ENCODE data around the gene PER3. TPM values are rescaled to one million over a fixed set of nuclear protein-coding genes. Genes with fewer than 3 reads are reported as not detected.

PER3 gene
- total RNA-seq, 1 donor from 2014 or later: 12.5 TPM

DNA sequence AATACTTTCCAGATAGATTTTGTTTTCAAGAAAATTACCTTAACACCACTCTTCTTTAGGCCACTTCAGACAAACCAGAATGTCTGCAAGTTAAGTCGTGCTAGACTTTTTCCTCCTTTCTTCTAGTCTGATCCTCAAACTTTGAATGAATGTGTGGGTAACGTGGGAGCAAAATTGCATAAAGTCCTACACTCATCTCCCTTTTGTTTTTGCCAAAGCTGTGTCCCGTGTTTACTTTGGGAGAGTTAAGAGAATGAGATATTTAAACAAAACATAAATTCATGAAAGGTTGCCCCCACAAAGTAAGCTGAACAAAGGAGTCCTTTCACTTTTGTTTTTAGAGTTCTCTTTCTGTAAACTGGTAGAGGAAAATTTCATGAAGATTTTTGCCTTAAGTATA, 29.9 kb upstream of the PER3 start:
- TF ChIP-seq, protein P1, sequence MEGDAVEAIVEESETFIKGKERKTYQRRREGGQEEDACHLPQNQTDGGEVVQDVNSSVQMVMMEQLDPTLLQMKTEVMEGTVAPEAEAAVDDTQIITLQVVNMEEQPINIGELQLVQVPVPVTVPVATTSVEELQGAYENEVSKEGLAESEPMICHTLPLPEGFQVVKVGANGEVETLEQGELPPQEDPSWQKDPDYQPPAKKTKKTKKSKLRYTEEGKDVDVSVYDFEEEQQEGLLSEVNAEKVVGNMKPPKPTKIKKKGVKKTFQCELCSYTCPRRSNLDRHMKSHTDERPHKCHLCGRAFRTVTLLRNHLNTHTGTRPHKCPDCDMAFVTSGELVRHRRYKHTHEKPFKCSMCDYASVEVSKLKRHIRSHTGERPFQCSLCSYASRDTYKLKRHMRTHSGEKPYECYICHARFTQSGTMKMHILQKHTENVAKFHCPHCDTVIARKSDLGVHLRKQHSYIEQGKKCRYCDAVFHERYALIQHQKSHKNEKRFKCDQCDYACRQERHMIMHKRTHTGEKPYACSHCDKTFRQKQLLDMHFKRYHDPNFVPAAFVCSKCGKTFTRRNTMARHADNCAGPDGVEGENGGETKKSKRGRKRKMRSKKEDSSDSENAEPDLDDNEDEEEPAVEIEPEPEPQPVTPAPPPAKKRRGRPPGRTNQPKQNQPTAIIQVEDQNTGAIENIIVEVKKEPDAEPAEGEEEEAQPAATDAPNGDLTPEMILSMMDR (IDR thresholded peaks at IDR 0.05; ENCODE audit: borderline replicate concordance): no peak

DNA sequence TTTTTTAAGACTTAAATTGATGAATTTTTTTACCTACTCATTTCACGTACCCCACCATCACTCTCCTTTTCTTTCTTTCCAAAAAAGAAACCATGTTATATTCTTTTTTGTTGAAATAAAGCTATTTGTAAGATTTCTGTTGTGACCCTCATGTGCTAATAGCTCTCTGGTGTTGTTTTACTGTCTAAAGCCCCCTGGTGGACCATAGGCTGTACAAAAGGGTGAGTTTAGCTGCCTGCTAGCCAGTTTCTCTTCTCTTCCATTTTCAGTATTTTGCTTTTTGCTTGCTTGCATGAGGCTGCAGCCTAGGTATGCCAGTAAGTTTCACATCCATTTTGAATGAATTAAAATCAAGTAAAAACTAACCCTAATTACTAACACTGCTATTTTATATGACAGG, 28.6 kb upstream of the PER3 start:
- intact Hi-C loops (cut with micrococcal nuclease): no loop called here
- TF ChIP-seq, protein P1 (IDR thresholded peaks at IDR 0.05; ENCODE audit: borderline replicate concordance): no peak
- H3K27ac ChIP-seq (replicated peaks): no peak overlapping the region
- no peaks in the 10 kb centered on the region for H3K9me3 ChIP-seq (replicated peaks)
- H3K27me3 ChIP-seq (ENCODE audit: low read depth): no peaks in the 10 kb centered on the region
- H3K36me3 ChIP-seq: no peaks in the 10 kb centered on the region
- no peak overlapping the region for H3K4me3 ChIP-seq
- H3K4me1 ChIP-seq: peaks cover 9% of the 10 kb centered on the region
- DNase-seq: no peak

More for the DNA sequence above, 29.9 kb upstream of the PER3 start:
- Histone ChIP-seq H3K36me3 (peaks cover 5% of the 10 kb centered on the region), H3K27ac (replicated peaks) (no peak overlapping the region), H3K9me3 (replicated peaks) (no peaks in the 10 kb centered on the region), H3K27me3 (ENCODE audit: low read depth) (no peaks in the 10 kb centered on the region), H3K4me1 (peaks cover 9% of the 10 kb centered on the region), H3K4me3 (no peak overlapping the region)
- DNase-seq: no peak
- intact Hi-C loops (cut with micrococcal nuclease): no loop called here

DNA sequence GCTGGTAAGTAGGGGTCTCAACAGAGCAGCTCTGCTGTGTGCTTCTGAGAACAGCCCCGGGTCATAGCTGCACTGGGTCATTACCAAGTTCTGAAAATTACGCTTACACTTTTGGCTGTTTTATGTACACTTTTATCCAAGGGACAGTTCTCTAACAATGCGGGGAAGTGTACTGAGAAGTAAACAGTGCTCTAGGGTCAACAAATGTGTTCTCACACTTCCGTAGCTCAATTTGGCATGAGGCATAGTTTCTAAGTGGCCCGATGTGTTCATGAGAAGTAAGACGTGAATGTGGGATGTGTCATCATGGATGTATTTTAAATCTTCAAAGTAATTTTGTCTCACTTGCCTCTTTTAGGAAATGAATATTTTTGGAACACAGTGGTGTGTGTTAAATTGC, 23.8 kb upstream of the PER3 start:
- Histone ChIP-seq H3K36me3 (no peaks in the 10 kb centered on the region), H3K27me3 (ENCODE audit: low read depth) (no peaks in the 10 kb centered on the region), H3K4me3 (no peak overlapping the region), H3K4me1 (no peaks in the 10 kb centered on the region), H3K27ac (replicated peaks) (peak overlapping the region; percentile 2), H3K9me3 (replicated peaks) (no peaks in the 10 kb centered on the region)
- no peak for DNase-seq
- TF ChIP-seq, protein P1 (IDR thresholded peaks at IDR 0.05; ENCODE audit: borderline replicate concordance): no peak
- intact Hi-C loops (cut with micrococcal nuclease): no loop called here

DNA sequence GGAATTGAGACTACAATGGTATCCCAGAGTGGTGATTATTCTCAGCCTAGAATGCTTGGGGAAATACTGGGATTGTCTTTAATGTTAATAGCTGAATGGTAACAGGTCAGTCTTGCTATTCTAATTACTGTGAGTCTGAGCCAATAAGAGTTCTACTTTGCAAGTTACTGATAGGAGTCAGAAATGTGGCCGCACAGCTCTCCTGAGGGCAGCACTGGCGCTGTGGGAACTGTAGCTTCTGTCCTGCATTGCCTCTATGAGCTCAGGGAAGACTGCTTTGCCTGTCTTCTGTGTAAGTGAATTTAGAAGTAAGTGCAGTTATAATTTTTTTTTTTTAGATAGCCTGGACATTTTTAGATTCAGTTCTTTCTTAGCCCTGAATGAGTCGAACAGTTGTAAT, 23.0 kb upstream of the PER3 start:
- Histone ChIP-seq H3K27ac (replicated peaks) (no peak overlapping the region), H3K27me3 (ENCODE audit: low read depth) (no peaks in the 10 kb centered on the region), H3K9me3 (replicated peaks) (no peaks in the 10 kb centered on the region), H3K36me3 (no peaks in the 10 kb centered on the region), H3K4me1 (no peaks in the 10 kb centered on the region), H3K4me3 (no peak overlapping the region)
- no peak for DNase-seq
- intact Hi-C loops (cut with micrococcal nuclease): no loop called here
- TF ChIP-seq, protein P1 (IDR thresholded peaks at IDR 0.05; ENCODE audit: borderline replicate concordance): no peak

DNA sequence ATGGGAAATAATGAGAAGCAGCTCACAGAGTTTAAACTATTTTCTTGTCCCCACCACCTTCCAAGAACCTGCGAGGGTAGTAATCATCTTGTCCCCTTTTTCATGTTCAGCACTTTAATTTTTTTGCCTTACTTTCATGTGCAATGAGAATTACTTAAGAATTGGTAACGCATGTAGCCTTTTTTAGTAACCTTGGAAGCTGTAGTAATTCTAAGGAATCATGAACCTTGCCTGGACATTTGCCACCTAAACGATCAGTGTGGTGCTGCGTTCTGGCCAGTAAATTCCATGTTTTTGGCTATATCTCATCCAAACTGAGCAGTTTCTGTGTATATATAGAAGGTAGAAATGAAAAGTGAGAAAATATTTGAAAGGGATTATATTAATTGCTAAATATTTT, 16.9 kb upstream of the PER3 start:
- no peak for DNase-seq
- Histone ChIP-seq H3K36me3 (no peaks in the 10 kb centered on the region), H3K9me3 (replicated peaks) (no peaks in the 10 kb centered on the region), H3K4me3 (no peak overlapping the region), H3K27ac (replicated peaks) (no peak overlapping the region), H3K27me3 (ENCODE audit: low read depth) (no peaks in the 10 kb centered on the region), H3K4me1 (peaks cover 15% of the 10 kb centered on the region)
- TF ChIP-seq, protein P1 (IDR thresholded peaks at IDR 0.05; ENCODE audit: borderline replicate concordance): no peak
- intact Hi-C loops (cut with micrococcal nuclease): no loop called here

DNA sequence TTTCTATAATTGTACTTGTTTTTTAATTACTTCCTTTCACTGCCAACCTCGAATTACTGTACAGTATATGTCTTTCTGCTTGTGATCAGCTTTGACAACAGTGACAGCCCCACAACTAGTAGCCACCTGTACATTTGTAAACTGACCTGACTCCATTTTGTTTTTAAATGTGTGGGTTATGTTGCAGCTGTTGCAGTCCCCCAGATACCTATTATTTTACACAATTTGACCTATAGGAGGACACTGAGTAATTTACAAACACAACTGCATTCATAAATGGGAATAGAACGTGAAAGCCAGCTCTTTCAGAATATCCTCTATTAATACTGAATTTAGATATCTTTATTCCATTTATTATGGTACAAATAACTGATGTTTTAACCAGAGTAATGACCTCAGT, 15.5 kb upstream of the PER3 start:
- Histone ChIP-seq H3K27me3 (ENCODE audit: low read depth) (no peaks in the 10 kb centered on the region), H3K4me1 (peaks cover 30% of the 10 kb centered on the region), H3K36me3 (peaks cover 4% of the 10 kb centered on the region), H3K27ac (replicated peaks) (no peak overlapping the region), H3K9me3 (replicated peaks) (no peaks in the 10 kb centered on the region), H3K4me3 (no peak overlapping the region)
- intact Hi-C loops (cut with micrococcal nuclease): no loop called here
- TF ChIP-seq, protein P1 (IDR thresholded peaks at IDR 0.05; ENCODE audit: borderline replicate concordance): no peak
- DNase-seq: no peak
